NT2/D1 (cell line): Measurements from ENCODE around the gene COX19.
A peak's percentile ranks its signal among the peaks of the same experiment; 100 is the strongest.

ENCODE experiments used
- DNase-seq: peaks from one replicate; pipeline ENCODE4 v3.0.0-alpha.2; 2011; ENCODE audit warnings: low read depth, low spot score
- H3K27me3 ChIP-seq: 2 replicates; pipeline ENCODE4 v1.6.0; 2011; ENCODE audit warnings: mild to moderate bottlenecking; ENCODE audit not compliant: insufficient read length, insufficient read depth
- H3K36me3 ChIP-seq: 2 replicates; pipeline ENCODE4 v1.6.1; 2011; ENCODE audit warnings: mild to moderate bottlenecking, low read length, mixed read lengths; ENCODE audit not compliant: insufficient read depth, insufficient read length
- H3K4me1 ChIP-seq: 2 replicates; pipeline ENCODE4 v1.5.1; 2011; ENCODE audit not compliant: insufficient read depth, insufficient read length
- H3K4me3 ChIP-seq: 2 replicates; pipeline ENCODE4 v1.5.1; 2011; ENCODE audit warnings: low read depth; ENCODE audit not compliant: insufficient read length
- H3K9ac ChIP-seq: 2 replicates; pipeline ENCODE4 v1.6.0; 2011; ENCODE audit warnings: low read depth; ENCODE audit not compliant: insufficient read length
- H3K9me3 ChIP-seq: 2 replicates; pipeline ENCODE4 v1.5.1; 2011; ENCODE audit warnings: mild to moderate bottlenecking, low read length; ENCODE audit not compliant: insufficient read depth
- SUZ12 ChIP-seq: IDR thresholded peaks from 2 replicates; pipeline ENCODE4 v1.6.1; 2011; ENCODE audit not compliant: insufficient read length, insufficient read depth; ENCODE audit errors: extremely low read depth
- YY1 ChIP-seq: IDR thresholded peaks from 2 replicates; pipeline ENCODE4 v1.6.1; 2011; ENCODE audit not compliant: insufficient read length, insufficient read depth
- ZNF274 ChIP-seq: IDR thresholded peaks from 2 replicates; pipeline ENCODE4 v1.6.1; 2011; ENCODE audit warnings: mild to moderate bottlenecking, low read depth, low read length

COX19 gene

DNA sequence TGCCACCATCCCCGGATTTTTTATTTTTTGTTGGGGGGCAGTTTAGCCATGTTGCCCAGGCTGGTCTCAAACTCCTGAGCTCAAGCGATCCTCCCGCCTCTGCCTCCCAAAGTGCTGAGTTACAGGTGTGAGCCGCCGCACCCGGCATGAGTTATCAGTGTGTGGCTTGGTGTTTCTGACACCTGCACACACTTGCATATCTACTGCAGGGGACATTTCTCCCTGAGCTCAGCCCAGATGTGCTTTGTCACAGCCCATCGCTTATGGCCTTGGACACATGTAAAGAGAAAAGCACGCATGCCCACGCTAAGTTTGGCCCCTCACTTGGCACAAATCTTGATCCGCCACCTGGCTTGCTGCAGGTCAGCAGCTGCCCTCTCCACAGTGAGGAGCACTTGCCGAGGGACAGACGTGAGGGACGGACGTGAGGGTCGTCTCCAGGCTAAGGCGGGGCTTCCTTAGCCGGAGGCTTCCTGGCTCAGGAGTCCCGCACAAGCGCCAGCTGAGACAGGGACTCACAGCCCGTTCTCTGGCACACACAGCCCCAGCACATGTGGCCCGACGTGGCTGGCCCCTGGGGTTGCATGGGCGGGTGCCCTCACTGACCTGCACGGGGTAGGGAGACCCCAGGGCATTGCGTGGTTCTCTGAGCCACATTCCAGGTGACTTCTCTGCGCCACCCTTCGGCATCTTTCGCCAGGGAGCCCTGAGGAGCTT lies 19.4 kb upstream of the COX19 start:
- no peak for DNase-seq
- H3K9ac ChIP-seq = peak overlapping the region; percentile 22
- no peaks in the 10 kb centered on the region for H3K9me3 ChIP-seq
- H3K27me3 ChIP-seq = no peaks in the 10 kb centered on the region
- peaks cover 27% of the 10 kb centered on the region for H3K36me3 ChIP-seq
- H3K4me3 ChIP-seq = no peak overlapping the region
- peaks cover 23% of the 10 kb centered on the region for H3K4me1 ChIP-seq
- TF ChIP-seq YY1 (no peak), SUZ12 (no peak), ZNF274 (no peak)

GRCh38 chr7:992709-993607 lies 17.6 kb upstream of the COX19 start:
- no peak for TF ChIP-seq YY1
- TF ChIP-seq ZNF274 = no peak
- TF ChIP-seq SUZ12 = no peak
- no peak overlapping the region for H3K4me3 ChIP-seq
- H3K9ac ChIP-seq = peak overlapping the region; percentile 36
- H3K27me3 ChIP-seq = no peaks in the 10 kb centered on the region
- peaks cover 25% of the 10 kb centered on the region for H3K4me1 ChIP-seq
- peaks cover 27% of the 10 kb centered on the region for H3K36me3 ChIP-seq
- peak; percentile 98 for DNase-seq
- H3K9me3 ChIP-seq = no peaks in the 10 kb centered on the region

DNA sequence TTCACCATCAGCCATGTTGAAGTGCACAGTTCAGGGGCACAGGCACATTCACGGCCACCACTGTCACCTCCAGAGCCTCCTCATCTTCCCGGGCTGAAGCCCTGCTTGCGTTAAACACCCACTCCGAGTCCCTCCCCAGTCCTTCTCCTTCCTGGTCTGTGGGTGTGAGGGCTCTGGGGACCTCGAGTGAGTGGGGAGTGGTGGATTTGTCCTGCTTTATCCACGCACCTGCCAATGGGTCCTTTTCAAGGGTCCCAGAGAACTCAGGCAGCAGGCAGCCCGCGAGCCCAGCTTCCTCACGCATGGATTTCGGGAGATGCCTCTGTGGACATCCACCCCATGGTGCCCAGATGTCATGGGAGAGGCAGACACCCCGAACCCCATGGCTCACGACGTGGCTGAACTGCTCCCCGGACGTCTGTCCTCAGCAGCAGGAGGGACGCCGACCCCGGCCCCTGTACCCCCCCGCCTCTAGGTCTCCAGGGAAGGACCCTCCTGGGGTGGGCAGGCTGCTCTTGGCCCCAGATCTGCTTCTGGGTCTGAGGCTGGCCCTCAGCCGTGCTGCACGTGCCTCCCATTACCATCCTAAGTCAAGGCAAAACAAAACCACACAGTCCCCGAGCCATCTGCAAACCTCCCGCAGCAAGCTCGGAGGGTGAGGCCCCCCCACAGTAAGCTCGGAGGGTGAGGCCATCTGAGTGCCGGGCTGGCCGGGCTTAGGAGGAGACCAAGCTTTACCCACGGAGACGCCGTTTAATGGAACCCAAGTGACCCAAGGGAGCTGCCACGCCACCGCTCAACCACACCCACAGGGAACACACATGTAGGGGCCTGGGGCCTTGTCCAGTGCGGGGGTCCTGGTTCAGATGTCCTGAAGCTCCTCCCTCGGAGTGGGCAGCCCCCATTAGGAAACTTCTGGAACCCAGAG lies 16.6 kb upstream of the COX19 start:
- Histone ChIP-seq H3K4me3 (no peak overlapping the region), H3K27me3 (no peaks in the 10 kb centered on the region), H3K9me3 (no peaks in the 10 kb centered on the region), H3K4me1 (peaks cover 29% of the 10 kb centered on the region), H3K9ac (no peak overlapping the region), H3K36me3 (peaks cover 24% of the 10 kb centered on the region)
- no peak for DNase-seq
- TF ChIP-seq SUZ12 (no peak), ZNF274 (no peak), YY1 (no peak)

DNA sequence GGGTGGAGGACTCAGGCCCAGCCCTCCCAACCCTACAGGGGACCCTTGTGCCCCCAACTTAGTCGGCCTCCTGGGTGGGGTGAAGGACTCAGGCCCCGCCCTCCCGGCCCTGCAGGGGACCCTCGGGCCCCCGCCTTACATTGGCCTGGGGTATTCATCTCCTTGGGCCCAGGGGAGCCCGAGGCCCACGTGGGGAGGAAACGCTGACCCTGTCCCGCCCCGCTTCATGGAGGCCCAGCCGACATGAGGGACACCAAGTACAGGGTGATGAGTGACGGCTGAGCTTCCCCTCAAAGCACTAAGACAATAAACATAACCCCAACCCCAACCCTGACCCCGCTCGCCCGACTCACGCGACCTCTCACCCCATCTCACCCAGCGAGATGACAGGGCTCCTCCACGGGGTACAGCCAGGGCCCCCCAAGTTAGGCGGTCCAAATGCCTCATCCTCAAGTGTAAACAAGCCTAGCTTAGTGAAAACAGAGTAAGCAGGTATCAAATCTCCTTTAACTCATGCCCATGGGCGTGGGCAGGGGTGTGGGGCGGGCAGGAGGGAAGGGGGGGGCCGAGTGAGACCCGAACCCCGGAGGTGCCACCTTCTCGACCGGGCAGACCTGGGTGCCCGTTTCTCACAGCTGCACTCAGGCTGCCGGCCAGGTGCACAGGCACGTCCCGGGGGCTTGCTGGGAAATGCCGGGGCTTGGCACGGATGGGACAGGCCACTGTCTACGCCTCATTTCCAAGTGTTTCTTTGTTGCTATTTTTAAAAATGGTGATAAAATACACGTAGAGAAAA lies 15.8 kb upstream of the COX19 start:
- no peaks in the 10 kb centered on the region for H3K27me3 ChIP-seq
- H3K4me3 ChIP-seq = no peak overlapping the region
- no peak for TF ChIP-seq ZNF274
- DNase-seq = no peak
- H3K4me1 ChIP-seq = peaks cover 33% of the 10 kb centered on the region
- peak overlapping the region; percentile 42 for H3K9ac ChIP-seq
- H3K36me3 ChIP-seq = peaks cover 16% of the 10 kb centered on the region
- H3K9me3 ChIP-seq = no peaks in the 10 kb centered on the region

DNA sequence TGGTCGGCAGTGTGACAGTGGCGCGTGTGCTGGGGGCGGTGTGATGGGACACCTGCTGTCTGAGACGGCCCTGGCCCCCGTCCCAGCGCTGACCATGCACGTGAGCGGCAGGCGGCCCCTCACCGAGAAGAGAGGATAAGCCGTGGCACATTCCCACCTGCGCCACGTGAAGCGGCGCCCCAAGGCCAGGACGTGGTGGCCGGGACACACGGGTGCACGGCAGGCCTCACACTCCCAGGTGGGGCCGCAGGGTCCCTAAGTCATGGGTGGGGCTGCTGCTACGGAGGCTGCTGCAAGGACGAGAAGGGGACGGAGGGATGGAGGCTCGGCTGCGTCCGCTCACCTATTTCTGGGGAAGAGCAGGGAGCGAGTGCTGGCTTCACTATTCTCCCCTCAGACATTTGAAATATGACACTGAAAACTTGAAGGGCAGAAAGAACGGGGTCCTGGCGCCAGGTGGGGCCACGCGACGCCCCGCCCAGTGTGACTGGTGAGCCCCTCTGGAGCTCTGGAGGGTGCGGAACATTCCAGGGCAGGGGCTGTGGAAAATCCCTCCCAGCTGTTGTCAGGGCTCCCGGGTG lies 15.1 kb upstream of the COX19 start:
- Histone ChIP-seq H3K36me3 (peaks cover 9% of the 10 kb centered on the region), H3K4me1 (peaks cover 35% of the 10 kb centered on the region), H3K9ac (peak overlapping the region; percentile 42), H3K4me3 (no peak overlapping the region), H3K27me3 (no peaks in the 10 kb centered on the region), H3K9me3 (no peaks in the 10 kb centered on the region)
- TF ChIP-seq SUZ12 (no peak), YY1 (no peak), ZNF274 (no peak)
- DNase-seq = no peak

- Histone ChIP-seq H3K9me3 (no peaks in the 10 kb centered on the region), H3K27me3 (no peaks in the 10 kb centered on the region), H3K4me3 (no peak overlapping the region), H3K36me3 (no peaks in the 10 kb centered on the region), H3K9ac (peak overlapping the region; percentile 71), H3K4me1 (peaks cover 31% of the 10 kb centered on the region)
- no peak for DNase-seq
- TF ChIP-seq SUZ12 (no peak), YY1 (no peak), ZNF274 (no peak)
Observed at GRCh38 chr7:988963-989529, 13.7 kb upstream of the COX19 start.
